Activated naive CD8-positive, alpha-beta T cell treated with anti-CD3 and anti-CD28 coated beads, Interleukin-2, amount 50 U/mL, for 24 hours (primary cell): Measurements from ENCODE around the gene FADD.

Experiments
- ATAC-seq: fragments of 150-1000 bp; cut with Tn5 transposase; one replicate; pipeline ENCODE4 v1.10.0; 2021
- DNase-seq: peaks from one replicate; pipeline ENCODE4 v3.0.0; 2021
- H3K27ac Mint-ChIP-seq: one replicate; pipeline ENCODE4 v1.8.0; 2021; ENCODE audit warnings: mild to moderate bottlenecking, mixed read lengths
- H3K27me3 Mint-ChIP-seq: one replicate; pipeline ENCODE4 v1.8.0; 2021; ENCODE audit warnings: mixed read lengths
- H3K36me3 Mint-ChIP-seq: one replicate; pipeline ENCODE4 v1.8.0; 2021; ENCODE audit warnings: low read depth, mixed read lengths
- H3K4me1 Mint-ChIP-seq: one replicate; pipeline ENCODE4 v1.8.0; 2021; ENCODE audit warnings: mixed read lengths
- H3K4me3 Mint-ChIP-seq: one replicate; pipeline ENCODE4 v1.8.0; 2021; ENCODE audit warnings: mild to moderate bottlenecking, moderate library complexity, mixed read lengths
- H3K9me3 Mint-ChIP-seq: one replicate; pipeline ENCODE4 v1.8.0; 2021; ENCODE audit warnings: mixed read lengths

Gene FADD

DNA sequence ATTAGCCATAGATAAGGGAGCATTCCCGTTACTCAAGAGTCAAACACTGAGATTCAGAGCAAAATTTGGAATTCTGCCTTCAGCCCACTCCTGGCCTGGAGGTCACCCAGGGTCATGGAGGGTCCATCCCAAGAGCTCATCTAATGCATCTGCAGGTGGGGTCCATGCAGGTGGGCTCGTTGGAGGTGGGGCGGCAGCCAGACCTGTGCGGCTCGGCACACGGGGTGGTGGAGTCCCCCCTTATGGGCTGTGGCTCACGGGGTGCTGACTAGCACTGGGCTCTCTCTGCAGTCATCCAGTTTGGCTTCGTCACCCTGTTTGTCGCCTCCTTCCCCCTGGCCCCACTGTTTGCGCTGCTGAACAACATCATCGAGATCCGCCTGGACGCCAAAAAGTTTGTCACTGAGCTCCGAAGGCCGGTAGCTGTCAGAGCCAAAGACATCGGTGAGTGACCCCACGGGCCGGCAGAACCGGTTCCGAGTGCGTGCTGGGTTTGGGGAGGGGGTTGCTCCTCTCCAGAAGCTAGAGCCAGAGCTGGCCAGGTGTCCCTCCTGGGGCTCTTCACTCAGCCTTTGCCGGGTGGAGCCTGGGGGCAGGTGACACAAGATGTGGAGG is 32.4 kb upstream of the FADD start:
- no peak overlapping the region for H3K4me3 Mint-ChIP-seq
- peaks cover 3% of the 10 kb centered on the region for H3K27me3 Mint-ChIP-seq
- no peak for ATAC-seq
- no peaks in the 10 kb centered on the region for H3K9me3 Mint-ChIP-seq
- no peaks in the 10 kb centered on the region for H3K36me3 Mint-ChIP-seq
- DNase-seq, result no peak
- no peak overlapping the region for H3K27ac Mint-ChIP-seq
- no peaks in the 10 kb centered on the region for H3K4me1 Mint-ChIP-seq

GRCh38 chr11:70173018-70173417 is 30.1 kb upstream of the FADD start:
- no peak for ATAC-seq
- Mint-ChIP-seq H3K27me3 (peaks cover 3% of the 10 kb centered on the region), H3K27ac (no peak overlapping the region), H3K4me3 (no peak overlapping the region), H3K36me3 (no peaks in the 10 kb centered on the region), H3K9me3 (no peaks in the 10 kb centered on the region), H3K4me1 (no peaks in the 10 kb centered on the region)
- no peak for DNase-seq

DNA sequence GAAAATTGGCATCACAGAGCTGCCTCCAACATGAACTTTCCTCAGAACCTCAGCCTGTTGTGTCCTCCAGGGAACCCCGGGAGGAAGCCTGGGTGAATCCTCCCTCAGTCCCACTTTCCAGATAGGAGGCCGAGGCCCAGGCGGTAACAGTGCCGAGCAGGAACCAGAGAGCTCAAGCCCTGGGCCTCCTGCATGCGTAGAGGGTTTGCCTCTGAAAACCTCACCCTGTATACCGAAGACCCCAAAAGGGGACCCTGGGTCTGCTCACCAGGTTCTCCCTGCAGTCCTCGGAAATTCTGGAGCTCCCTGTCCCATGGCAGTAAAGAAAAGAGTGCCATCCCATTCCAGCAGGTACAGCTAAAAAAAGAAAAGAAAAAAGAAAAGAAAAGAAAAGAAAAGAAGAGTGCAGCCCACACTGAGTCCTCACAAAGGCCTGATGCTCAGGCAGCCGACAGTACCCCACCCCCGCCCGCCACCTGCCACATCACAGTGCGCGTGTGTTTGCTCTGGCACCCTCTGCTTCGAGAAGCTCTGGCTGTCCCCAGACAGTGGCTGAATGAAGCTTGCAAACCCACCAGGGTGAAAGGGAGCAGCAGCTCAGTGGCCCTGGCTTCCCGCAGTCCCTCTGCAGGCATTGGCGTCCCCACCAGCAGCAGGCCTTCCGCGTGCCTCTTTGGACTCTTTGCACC is 28.4 kb upstream of the FADD start:
- Mint-ChIP-seq H3K9me3 (no peaks in the 10 kb centered on the region), H3K27ac (no peak overlapping the region), H3K27me3 (peaks cover 3% of the 10 kb centered on the region), H3K36me3 (no peaks in the 10 kb centered on the region), H3K4me3 (no peak overlapping the region), H3K4me1 (no peaks in the 10 kb centered on the region)
- ATAC-seq (no peak), DNase-seq (no peak)

GRCh38 chr11:70175236-70175698 is 27.8 kb upstream of the FADD start:
- Mint-ChIP-seq H3K27ac (no peak overlapping the region), H3K36me3 (no peaks in the 10 kb centered on the region), H3K4me1 (no peaks in the 10 kb centered on the region), H3K4me3 (no peak overlapping the region), H3K9me3 (no peaks in the 10 kb centered on the region), H3K27me3 (peaks cover 1% of the 10 kb centered on the region)
- DNase-seq (no peak), ATAC-seq (no peak)

DNA sequence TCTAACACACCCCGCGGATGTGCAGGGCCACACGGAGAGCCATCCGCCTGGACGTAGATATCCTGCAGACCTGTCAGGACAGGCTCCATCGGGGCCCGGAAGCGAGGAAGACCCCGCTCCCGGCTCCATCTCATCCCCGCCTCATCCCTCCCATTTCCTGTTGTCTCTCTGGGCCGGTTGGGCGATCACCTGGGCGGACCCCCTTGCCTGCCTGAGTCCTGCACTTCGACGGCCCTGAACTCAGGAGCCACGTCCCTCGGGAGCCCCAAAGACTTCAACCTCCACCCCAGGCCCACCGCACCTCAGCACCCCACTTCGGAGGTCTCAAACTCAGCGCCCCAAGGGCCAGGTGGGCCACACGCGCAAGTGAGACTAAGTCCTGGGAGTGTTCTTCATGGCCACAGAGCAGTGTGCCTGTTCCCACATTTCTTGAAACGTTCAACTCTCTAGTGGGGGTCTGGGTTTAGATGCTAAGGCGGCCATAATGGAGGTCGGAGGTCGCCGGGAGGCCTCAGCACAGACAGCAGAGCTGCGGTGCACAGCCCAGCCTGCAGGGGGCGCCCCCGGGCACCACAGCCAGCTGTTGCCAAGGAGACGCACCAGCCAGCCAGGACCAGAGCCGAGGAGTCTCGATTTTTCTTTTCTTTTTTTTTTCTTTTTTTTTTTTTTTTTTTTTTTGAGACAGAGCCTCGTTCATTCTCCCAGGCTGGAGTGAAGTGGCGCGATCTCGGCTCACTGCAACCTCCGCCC is 26.0 kb upstream of the FADD start:
- Mint-ChIP-seq H3K27ac (no peak overlapping the region), H3K4me3 (no peak overlapping the region), H3K27me3 (no peaks in the 10 kb centered on the region), H3K36me3 (no peaks in the 10 kb centered on the region), H3K4me1 (no peaks in the 10 kb centered on the region), H3K9me3 (no peaks in the 10 kb centered on the region)
- ATAC-seq (peak; percentile 59), DNase-seq (peak; percentile 65)

- Mint-ChIP-seq H3K27ac (no peak overlapping the region), H3K4me3 (no peak overlapping the region), H3K36me3 (no peaks in the 10 kb centered on the region), H3K4me1 (no peaks in the 10 kb centered on the region), H3K27me3 (no peaks in the 10 kb centered on the region), H3K9me3 (no peaks in the 10 kb centered on the region)
- DNase-seq (no peak), ATAC-seq (no peak)
Observed at GRCh38 chr11:70180906-70181305, 22.2 kb upstream of the FADD start.

DNA sequence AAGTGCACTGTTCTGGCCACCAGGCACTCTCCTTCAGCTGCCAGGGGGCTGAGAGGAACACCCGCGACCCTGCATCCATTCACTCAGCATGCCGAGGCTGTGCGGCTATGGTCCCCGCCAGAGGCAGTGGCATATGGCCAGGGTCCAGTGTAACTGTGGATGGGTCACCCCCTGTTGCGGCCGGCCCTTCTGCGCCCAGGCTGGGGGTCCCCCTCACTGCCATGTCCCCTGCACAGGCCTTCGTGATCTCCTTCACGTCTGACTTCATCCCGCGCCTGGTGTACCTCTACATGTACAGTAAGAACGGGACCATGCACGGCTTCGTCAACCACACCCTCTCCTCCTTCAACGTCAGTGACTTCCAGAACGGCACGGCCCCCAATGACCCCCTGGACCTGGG is 20.8 kb upstream of the FADD start:
- ATAC-seq (no peak), DNase-seq (no peak)
- H3K4me3 Mint-ChIP-seq, result no peak overlapping the region
- H3K9me3 Mint-ChIP-seq, result no peaks in the 10 kb centered on the region
- no peak overlapping the region for H3K27ac Mint-ChIP-seq
- H3K4me1 Mint-ChIP-seq, result no peaks in the 10 kb centered on the region
- no peaks in the 10 kb centered on the region for H3K27me3 Mint-ChIP-seq
- H3K36me3 Mint-ChIP-seq, result no peaks in the 10 kb centered on the region

DNA sequence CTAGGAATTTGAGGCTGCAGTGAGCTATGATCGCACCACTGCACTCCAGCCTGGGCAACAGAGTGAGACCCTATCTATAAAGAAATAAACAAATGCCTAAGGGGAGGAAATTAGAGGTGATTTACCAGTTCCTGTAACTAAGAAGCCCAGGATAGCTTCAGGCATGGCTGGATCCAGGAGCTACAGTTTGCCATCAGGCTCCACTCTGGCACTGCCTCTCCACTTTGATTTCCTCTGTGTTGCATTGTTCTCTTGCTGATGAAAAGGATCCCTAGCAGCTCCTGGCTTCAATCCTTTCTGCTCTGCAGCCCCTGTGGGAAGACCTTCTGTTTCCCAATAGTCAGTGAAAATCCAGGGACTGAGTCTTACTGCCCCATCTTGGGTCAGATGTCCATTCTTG is 20.1 kb upstream of the FADD start:
- ATAC-seq (no peak), DNase-seq (no peak)
- no peaks in the 10 kb centered on the region for H3K4me1 Mint-ChIP-seq
- H3K36me3 Mint-ChIP-seq, result no peaks in the 10 kb centered on the region
- H3K4me3 Mint-ChIP-seq, result no peak overlapping the region
- H3K27me3 Mint-ChIP-seq, result no peaks in the 10 kb centered on the region
- no peak overlapping the region for H3K27ac Mint-ChIP-seq
- H3K9me3 Mint-ChIP-seq, result no peaks in the 10 kb centered on the region

- H3K4me1 Mint-ChIP-seq, result no peaks in the 10 kb centered on the region
- H3K27ac Mint-ChIP-seq, result no peak overlapping the region
- ATAC-seq (no peak), DNase-seq (no peak)
- no peak overlapping the region for H3K4me3 Mint-ChIP-seq
- no peaks in the 10 kb centered on the region for H3K36me3 Mint-ChIP-seq
- H3K9me3 Mint-ChIP-seq, result no peaks in the 10 kb centered on the region
- H3K27me3 Mint-ChIP-seq, result no peaks in the 10 kb centered on the region
Observed at GRCh38 chr11:70183483-70184176, 19.5 kb upstream of the FADD start.

DNA sequence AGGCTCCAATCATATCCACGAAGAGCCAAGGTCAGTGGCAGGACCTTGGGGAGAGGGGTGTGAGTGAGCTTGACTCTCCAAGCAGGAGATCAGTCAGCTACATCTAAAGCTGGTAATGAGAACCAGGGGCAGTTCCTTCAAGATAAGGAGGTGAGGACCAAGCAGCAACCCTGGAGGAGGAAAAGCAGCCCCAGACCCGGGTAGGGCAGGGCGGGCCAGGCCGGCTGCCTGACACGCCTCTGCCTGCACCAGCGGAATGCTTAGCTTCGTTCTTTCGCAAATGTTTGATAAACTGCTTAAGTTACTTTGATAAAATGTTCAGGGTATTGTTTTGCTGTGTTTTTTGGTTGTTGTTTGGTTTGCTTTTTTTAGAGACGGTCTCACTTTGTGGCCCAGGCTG is 18.7 kb upstream of the FADD start:
- no peaks in the 10 kb centered on the region for H3K4me1 Mint-ChIP-seq
- no peaks in the 10 kb centered on the region for H3K9me3 Mint-ChIP-seq
- H3K27ac Mint-ChIP-seq, result no peak overlapping the region
- H3K27me3 Mint-ChIP-seq, result no peaks in the 10 kb centered on the region
- no peak for DNase-seq
- no peak for ATAC-seq
- no peak overlapping the region for H3K4me3 Mint-ChIP-seq
- no peaks in the 10 kb centered on the region for H3K36me3 Mint-ChIP-seq

DNA sequence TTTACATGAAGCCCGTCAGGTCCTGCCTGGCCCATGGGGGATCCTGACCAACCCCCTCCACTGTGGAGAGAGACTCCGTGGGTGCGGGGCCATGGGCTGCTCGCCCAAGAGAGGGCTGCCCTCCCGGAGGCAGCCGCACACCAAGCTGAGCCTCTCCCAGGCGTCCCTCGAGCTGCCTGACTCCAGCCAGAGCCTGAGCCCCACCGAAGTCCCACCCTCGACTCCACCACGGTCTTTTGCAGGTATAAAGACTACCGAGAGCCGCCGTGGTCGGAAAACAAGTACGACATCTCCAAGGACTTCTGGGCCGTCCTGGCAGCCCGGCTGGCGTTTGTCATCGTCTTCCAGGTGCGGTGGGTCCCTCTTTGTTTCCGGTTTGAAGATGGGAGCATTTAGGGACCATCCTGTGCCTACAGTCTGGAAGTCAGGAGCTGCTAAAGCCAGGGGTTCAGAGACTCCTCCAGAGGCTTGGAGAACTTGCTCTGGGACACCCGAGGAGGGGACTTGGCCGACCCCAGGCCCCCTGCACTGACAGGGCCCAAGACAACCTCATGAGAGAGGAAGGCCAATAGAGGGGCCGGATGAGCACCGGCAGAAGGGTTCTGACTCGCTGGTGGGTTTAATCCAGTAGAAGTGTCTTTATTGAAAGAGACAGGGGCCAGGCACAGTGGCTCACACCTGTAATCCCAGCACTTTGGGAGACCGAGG is 17.6 kb upstream of the FADD start:
- Mint-ChIP-seq H3K4me3 (no peak overlapping the region), H3K36me3 (no peaks in the 10 kb centered on the region), H3K27me3 (no peaks in the 10 kb centered on the region), H3K4me1 (no peaks in the 10 kb centered on the region), H3K27ac (no peak overlapping the region), H3K9me3 (no peaks in the 10 kb centered on the region)
- ATAC-seq (no peak), DNase-seq (no peak)

- ATAC-seq (no peak), DNase-seq (no peak)
- Mint-ChIP-seq H3K4me3 (no peak overlapping the region), H3K9me3 (no peaks in the 10 kb centered on the region), H3K27ac (no peak overlapping the region), H3K36me3 (no peaks in the 10 kb centered on the region), H3K27me3 (no peaks in the 10 kb centered on the region), H3K4me1 (no peaks in the 10 kb centered on the region)
Observed at GRCh38 chr11:70186420-70186819, 16.7 kb upstream of the FADD start.

- Mint-ChIP-seq H3K9me3 (no peaks in the 10 kb centered on the region), H3K27me3 (no peaks in the 10 kb centered on the region), H3K4me1 (no peaks in the 10 kb centered on the region), H3K36me3 (no peaks in the 10 kb centered on the region), H3K27ac (no peak overlapping the region), H3K4me3 (no peak overlapping the region)
- no peak for DNase-seq
- ATAC-seq, result no peak
Observed at GRCh38 chr11:70186936-70187335, 16.2 kb upstream of the FADD start.

GRCh38 chr11:70187771-70188170 is 15.3 kb upstream of the FADD start:
- Mint-ChIP-seq H3K27me3 (peaks cover 4% of the 10 kb centered on the region), H3K4me1 (no peaks in the 10 kb centered on the region)
- ATAC-seq, result no peak

More at GRCh38 chr11:70187771-70188170, 15.3 kb upstream of the FADD start:
- H3K27ac Mint-ChIP-seq, result no peak overlapping the region
- no peaks in the 10 kb centered on the region for H3K36me3 Mint-ChIP-seq
- no peak overlapping the region for H3K4me3 Mint-ChIP-seq
- H3K9me3 Mint-ChIP-seq, result no peaks in the 10 kb centered on the region
- no peak for DNase-seq
